A673 (cell line): ENCODE measurements around the gene TUBB4A. TPM values are rescaled to one million over a fixed set of nuclear protein-coding genes. Genes with fewer than 3 reads are reported as not detected.

Source experiments
- BruUV-seq: library from RNA; stranded (reverse); fragments of 400-500 nt; replicated peaks from 2 replicates; lab custom pipeline; 2021; lab: Mats Ljungman, UMichigan
- CTCF ChIA-PET: fragments of 300-600 bp; sonication (Branson Sonifier 250); formaldehyde crosslinking; loops from one replicate; lab custom pipeline; 2022; ENCODE audit warnings: antibody characterized with exemption; lab: Charles Lee
- POLR2A ChIA-PET: fragments of 300-600 bp; sonication (Branson Sonifier 250); formaldehyde crosslinking; loops from one replicate; lab custom pipeline; 2022; ENCODE audit warnings: antibody characterized with exemption; ENCODE audit not compliant: low non-redundant PET; lab: Charles Lee
- DNase-seq: peaks from one replicate; pipeline ENCODE4 v3.0.0-alpha.2; 2015; ENCODE audit warnings: low spot score
- H3K27ac ChIP-seq: fragments of 200-600 bp; sonication (generic); 2 replicates; pipeline ENCODE4 v1.5.1; 2016; ENCODE audit warnings: mixed run types, low read depth, mild to moderate bottlenecking, mixed read lengths, antibody characterized with exemption, low read length; ENCODE audit not compliant: poor library complexity, severe bottlenecking
- H3K27me3 ChIP-seq: fragments of 200-600 bp; sonication (generic); replicated peaks from 2 replicates; pipeline ENCODE4 v1.6.1; 2017; ENCODE audit warnings: mixed run types, low read depth, mild to moderate bottlenecking, mixed read lengths, antibody characterized with exemption, low read length; ENCODE audit not compliant: insufficient read depth, poor library complexity
- H3K36me3 ChIP-seq: fragments of 200-600 bp; sonication (generic); 2 replicates; pipeline ENCODE4 v1.6.1; 2016; ENCODE audit warnings: mixed run types, mild to moderate bottlenecking, mixed read lengths, antibody characterized with exemption, low read length; ENCODE audit not compliant: insufficient read depth, poor library complexity, severe bottlenecking
- H3K4me1 ChIP-seq: fragments of 200-600 bp; sonication (generic); 2 replicates; pipeline ENCODE4 v1.6.1; 2017; ENCODE audit warnings: mixed run types, mild to moderate bottlenecking, mixed read lengths, antibody characterized with exemption, low read length; ENCODE audit not compliant: insufficient read depth, poor library complexity, severe bottlenecking
- H3K4me3 ChIP-seq: fragments of 200-600 bp; sonication (generic); 2 replicates; pipeline ENCODE4 v1.5.1; 2016; ENCODE audit warnings: low read depth, mixed run types, mild to moderate bottlenecking, mixed read lengths, low read length; ENCODE audit not compliant: poor library complexity, severe bottlenecking
- H3K9me3 ChIP-seq: fragments of 200-600 bp; sonication (generic); 2 replicates; pipeline ENCODE4 v1.6.1; 2016; ENCODE audit warnings: mixed run types, low read depth, mild to moderate bottlenecking, mixed read lengths, antibody characterized with exemption, low read length; ENCODE audit not compliant: poor library complexity, severe bottlenecking
- EZH2 ChIP-seq: fragments of 200-600 bp; sonication (generic); IDR thresholded peaks from 2 replicates; pipeline ENCODE4 v1.6.1; 2017; ENCODE audit warnings: borderline replicate concordance, low read depth, mild to moderate bottlenecking, mixed read lengths, antibody characterized with exemption, low read length; ENCODE audit not compliant: poor library complexity, severe bottlenecking
- intact Hi-C: fragments of 100-400 bp; cut with micrococcal nuclease; formaldehyde crosslinking; loops from one replicate; pipeline ENCODE4 v1.10.0; 2022; ENCODE audit not compliant: unreplicated experiment
- total RNA-seq: library from RNA; stranded (reverse); gene quantifications from 2 replicates; pipeline ENCODE4 v1.2.3, GENCODE V29; 2021
- TF ChIP-seq, protein P1 (sequence below): fragments of 300-800, 200-600 bp; sonication (generic); conservative IDR thresholded peaks from 2 replicates; pipeline ENCODE4 v1.5.1; 2017; ENCODE audit warnings: low read depth, mild to moderate bottlenecking, antibody characterized with exemption, low read length, moderate library complexity, mixed read lengths

Gene TUBB4A
- total RNA-seq, 1 experiment from 2014 or later = 27.0 TPM

DNA sequence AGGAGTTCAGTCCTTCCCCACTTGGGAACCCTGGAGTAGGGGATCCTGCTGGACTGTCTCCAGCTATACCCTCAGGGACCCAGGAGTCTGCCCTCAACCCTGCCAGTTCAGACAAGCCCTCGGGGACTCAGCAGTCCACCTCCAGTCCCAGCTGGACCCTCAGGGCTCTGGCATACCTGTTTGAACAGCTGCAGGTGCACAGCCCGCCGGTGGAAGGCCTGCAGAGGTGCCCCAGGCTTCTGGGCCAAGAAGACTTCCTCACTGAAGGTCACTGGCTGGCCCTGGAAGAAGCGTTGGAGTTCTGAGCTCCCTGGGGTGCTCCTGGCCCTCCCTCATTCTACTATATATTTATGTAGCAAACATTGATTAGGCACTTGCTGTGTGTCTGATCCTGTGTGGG lies 29.4 kb downstream of the TUBB4A start:
- DNase-seq = no peak
- no TSS peak for BruUV-seq
- H3K4me1 ChIP-seq = peaks cover 5% of the 10 kb centered on the region
- POLR2A ChIA-PET = no interaction called here
- CTCF ChIA-PET = no interaction called here
- no peak for TF ChIP-seq EZH2
- TF ChIP-seq, protein P1, sequence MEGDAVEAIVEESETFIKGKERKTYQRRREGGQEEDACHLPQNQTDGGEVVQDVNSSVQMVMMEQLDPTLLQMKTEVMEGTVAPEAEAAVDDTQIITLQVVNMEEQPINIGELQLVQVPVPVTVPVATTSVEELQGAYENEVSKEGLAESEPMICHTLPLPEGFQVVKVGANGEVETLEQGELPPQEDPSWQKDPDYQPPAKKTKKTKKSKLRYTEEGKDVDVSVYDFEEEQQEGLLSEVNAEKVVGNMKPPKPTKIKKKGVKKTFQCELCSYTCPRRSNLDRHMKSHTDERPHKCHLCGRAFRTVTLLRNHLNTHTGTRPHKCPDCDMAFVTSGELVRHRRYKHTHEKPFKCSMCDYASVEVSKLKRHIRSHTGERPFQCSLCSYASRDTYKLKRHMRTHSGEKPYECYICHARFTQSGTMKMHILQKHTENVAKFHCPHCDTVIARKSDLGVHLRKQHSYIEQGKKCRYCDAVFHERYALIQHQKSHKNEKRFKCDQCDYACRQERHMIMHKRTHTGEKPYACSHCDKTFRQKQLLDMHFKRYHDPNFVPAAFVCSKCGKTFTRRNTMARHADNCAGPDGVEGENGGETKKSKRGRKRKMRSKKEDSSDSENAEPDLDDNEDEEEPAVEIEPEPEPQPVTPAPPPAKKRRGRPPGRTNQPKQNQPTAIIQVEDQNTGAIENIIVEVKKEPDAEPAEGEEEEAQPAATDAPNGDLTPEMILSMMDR = no peak
- no peak overlapping the region for H3K4me3 ChIP-seq
- peaks cover 4% of the 10 kb centered on the region for H3K27me3 ChIP-seq
- no peak overlapping the region for H3K27ac ChIP-seq
- no peaks in the 10 kb centered on the region for H3K9me3 ChIP-seq
- intact Hi-C loops = no loop called here
- no peaks in the 10 kb centered on the region for H3K36me3 ChIP-seq

DNA sequence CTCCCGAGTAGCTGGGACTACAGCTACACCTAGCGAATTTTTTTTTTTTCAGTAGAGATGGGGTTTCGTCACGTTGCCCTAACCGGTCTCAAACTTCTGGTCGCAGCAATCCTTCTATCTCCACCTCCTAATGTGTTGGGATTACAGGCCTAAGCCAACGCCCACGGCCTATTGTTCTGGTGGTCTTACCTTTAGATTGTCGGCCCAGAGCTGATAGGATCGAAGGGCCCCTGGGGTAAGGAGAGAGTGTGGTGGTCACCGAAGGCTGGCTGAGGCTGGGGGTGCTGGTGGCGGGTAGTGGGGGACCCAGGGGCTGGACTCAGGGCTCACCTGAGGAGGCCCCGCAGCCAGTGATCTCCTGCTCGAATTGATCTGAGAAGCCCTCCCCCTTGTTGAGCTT lies 31.0 kb downstream of the TUBB4A start:
- Histone ChIP-seq H3K9me3 (no peaks in the 10 kb centered on the region), H3K4me3 (no peak overlapping the region), H3K27me3 (peaks cover 4% of the 10 kb centered on the region), H3K36me3 (no peaks in the 10 kb centered on the region), H3K27ac (no peak overlapping the region), H3K4me1 (peaks cover 5% of the 10 kb centered on the region)
- TF ChIP-seq, protein P1 = no peak
- no peak for TF ChIP-seq EZH2
- DNase-seq = no peak
- ChIA-PET CTCF (interaction anchor here (0.5 kb wide), 1 partner anchor 1558 kb away, joined by 7 read pairs; no protein-coding TSS in a partner anchor), POLR2A (no interaction called here)
- intact Hi-C loops = no loop called here
- no TSS peak for BruUV-seq

DNA sequence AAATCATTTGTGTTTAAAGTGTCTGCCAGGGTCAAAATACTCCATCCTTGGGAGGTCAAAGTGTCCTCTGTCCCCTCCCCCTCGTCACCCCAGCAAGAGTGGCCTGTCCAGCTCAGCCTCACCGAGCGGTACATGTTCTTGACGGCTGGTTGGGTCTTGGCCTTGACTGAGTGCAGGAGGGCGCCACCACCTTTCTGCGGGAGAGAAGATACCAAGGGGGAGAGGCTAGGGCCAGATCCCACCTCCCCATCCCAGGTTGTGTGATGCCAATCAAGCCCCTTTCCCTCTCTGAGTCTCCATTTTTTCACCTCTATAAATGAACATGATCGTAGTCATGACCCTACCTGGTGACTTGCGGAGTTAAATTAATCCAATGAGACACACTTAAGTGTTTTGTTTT lies 31.9 kb downstream of the TUBB4A start:
- DNase-seq = no peak
- BruUV-seq = no TSS peak
- no peaks in the 10 kb centered on the region for H3K9me3 ChIP-seq
- CTCF ChIA-PET = no interaction called here
- H3K36me3 ChIP-seq = no peaks in the 10 kb centered on the region
- POLR2A ChIA-PET = no interaction called here
- peaks cover 4% of the 10 kb centered on the region for H3K27me3 ChIP-seq
- H3K27ac ChIP-seq = no peak overlapping the region
- no peaks in the 10 kb centered on the region for H3K4me1 ChIP-seq
- TF ChIP-seq EZH2 = no peak
- TF ChIP-seq, protein P1 = no peak
- intact Hi-C loops = no loop called here
- no peak overlapping the region for H3K4me3 ChIP-seq
